HepG2 (cell line): ENCODE measurements around the gene WNT10A.

Experiments
- BCL3 ChIP-seq: sonication (generic); formaldehyde crosslinking; IDR thresholded peaks from 2 replicates; pipeline ENCODE4 v1.5.1; 2020; ENCODE audit warnings: mild to moderate bottlenecking, missing genetic modification reagents, moderate library complexity
- EP300 ChIP-seq, 3 experiments: sonication (generic) in 1 of 3; formaldehyde crosslinking in 1 of 3; IDR thresholded peaks; 2 replicates each; pipeline versions ENCODE4 v1.5.1 to v1.6.1; 2011 to 2020; ENCODE audit warnings: low read depth in 2 of 3, low read length in 2 of 3, borderline replicate concordance in 1 of 3, improper control_type of control experiment in 1 of 3, mild to moderate bottlenecking in 1 of 3, missing genetic modification reagents in 1 of 3, moderate library complexity in 1 of 3
- GABPA ChIP-seq, 2 experiments: IDR thresholded peaks; 2 replicates each; pipeline ENCODE4 v1.6.1; 2011 to 2016; ENCODE audit warnings: low read depth in 2 of 2, low read length in 1 of 2, missing biosample characterization in 1 of 2, missing genetic modification characterization in 1 of 2
- KDM3A ChIP-seq: IDR thresholded peaks from 2 replicates; pipeline ENCODE4 v1.6.1; 2018; ENCODE audit warnings: low read depth, missing compliant biosample characterization
- POLR2A ChIP-seq, 2 experiments: IDR thresholded peaks; 2 replicates each; pipeline ENCODE4 v1.6.1; 2011; ENCODE audit warnings: low read depth in 2 of 2, low read length in 2 of 2, mild to moderate bottlenecking in 1 of 2, moderate library complexity in 1 of 2; ENCODE audit not compliant: insufficient read depth in 1 of 2
- SMC3 ChIP-seq: IDR thresholded peaks from 2 replicates; pipeline ENCODE4 v1.6.1; 2011; ENCODE audit warnings: low read length, improper control_type of control experiment
- THAP7 ChIP-seq: sonication (generic); formaldehyde crosslinking; IDR thresholded peaks from 2 replicates; pipeline ENCODE4 v1.8.1; 2023; ENCODE audit warnings: mild to moderate bottlenecking, missing genetic modification reagents
- ZFP90 ChIP-seq: sonication (generic); formaldehyde crosslinking; IDR thresholded peaks from 2 replicates; pipeline ENCODE4 v1.8.0; 2022; ENCODE audit warnings: missing genetic modification reagents, mild to moderate bottlenecking, inconsistent platforms, borderline replicate concordance
- TF ChIP-seq, protein P1 (sequence below): sonication (generic); formaldehyde crosslinking; IDR thresholded peaks from 2 replicates; pipeline ENCODE4 v1.8.1; 2023; ENCODE audit warnings: mild to moderate bottlenecking, inconsistent platforms, moderate library complexity, missing genetic modification reagents, borderline replicate concordance
- TF ChIP-seq, protein P2 (sequence below): sonication (generic); formaldehyde crosslinking; IDR thresholded peaks from 2 replicates; pipeline ENCODE4 v1.5.0; 2020; ENCODE audit warnings: mild to moderate bottlenecking, missing genetic modification reagents, moderate library complexity

DNA sequence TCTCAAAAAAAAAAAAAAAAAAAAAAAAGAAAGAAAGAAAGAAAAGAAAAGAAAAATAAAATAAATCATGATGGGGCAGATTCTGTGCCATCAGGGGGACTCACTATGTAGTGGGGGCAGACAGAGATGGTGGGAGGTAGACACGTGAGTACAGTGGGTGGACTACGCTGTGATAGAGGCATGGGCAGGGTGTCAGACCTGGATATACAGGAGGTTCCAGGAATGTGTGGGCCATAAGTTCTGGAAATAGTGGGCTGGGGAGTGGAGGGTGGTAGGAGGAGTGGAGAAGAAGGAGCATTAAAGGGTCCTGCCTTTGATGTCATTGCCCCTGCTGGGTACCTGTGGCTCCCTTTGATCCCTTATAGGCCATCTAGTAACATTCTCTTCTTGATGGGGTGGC lies 29.9 kb upstream of the WNT10A start:
- TF ChIP-seq POLR2A (IDR thresholded peaks at IDR 0.05; ENCODE audit: insufficient read depth in 1 of 2, low read depth in 2 of 2, low read length in 2 of 2) (no peak), KDM3A (CRISPR knock-in tag) (no peak), EP300 (IDR thresholded peaks at IDR 0.05; ENCODE audit: low read depth in 2 of 2, low read length in 2 of 2) (no peak), EP300 (CRISPR knock-in tag; IDR thresholded peaks at IDR 0.05; ENCODE audit: borderline replicate concordance) (no peak), GABPA (IDR thresholded peaks at IDR 0.05; ENCODE audit: low read depth, low read length) (no peak), GABPA (CRISPR knock-in tag; IDR thresholded peaks at IDR 0.05; ENCODE audit: low read depth) (no peak), SMC3 (no peak), THAP7 (CRISPR knock-in tag) (no peak), BCL3 (CRISPR knock-in tag) (no peak), ZFP90 (no peak)
- TF ChIP-seq, protein P1, sequence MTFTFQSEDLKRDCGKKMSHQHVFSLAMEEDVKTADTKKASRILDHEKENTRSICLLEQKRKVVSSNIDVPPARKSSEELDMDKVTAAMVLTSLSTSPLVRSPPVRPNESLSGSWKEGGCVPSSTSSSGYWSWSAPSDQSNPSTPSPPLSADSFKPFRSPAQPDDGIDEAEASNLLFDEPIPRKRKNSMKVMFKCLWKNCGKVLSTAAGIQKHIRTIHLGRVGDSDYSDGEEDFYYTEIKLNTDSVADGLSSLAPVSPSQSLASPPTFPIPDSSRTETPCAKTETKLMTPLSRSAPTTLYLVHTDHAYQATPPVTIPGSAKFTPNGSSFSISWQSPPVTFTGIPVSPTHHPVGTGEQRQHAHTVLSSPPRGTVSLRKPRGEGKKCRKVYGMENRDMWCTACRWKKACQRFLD (CRISPR knock-in tag) = no peak
- TF ChIP-seq, protein P2, sequence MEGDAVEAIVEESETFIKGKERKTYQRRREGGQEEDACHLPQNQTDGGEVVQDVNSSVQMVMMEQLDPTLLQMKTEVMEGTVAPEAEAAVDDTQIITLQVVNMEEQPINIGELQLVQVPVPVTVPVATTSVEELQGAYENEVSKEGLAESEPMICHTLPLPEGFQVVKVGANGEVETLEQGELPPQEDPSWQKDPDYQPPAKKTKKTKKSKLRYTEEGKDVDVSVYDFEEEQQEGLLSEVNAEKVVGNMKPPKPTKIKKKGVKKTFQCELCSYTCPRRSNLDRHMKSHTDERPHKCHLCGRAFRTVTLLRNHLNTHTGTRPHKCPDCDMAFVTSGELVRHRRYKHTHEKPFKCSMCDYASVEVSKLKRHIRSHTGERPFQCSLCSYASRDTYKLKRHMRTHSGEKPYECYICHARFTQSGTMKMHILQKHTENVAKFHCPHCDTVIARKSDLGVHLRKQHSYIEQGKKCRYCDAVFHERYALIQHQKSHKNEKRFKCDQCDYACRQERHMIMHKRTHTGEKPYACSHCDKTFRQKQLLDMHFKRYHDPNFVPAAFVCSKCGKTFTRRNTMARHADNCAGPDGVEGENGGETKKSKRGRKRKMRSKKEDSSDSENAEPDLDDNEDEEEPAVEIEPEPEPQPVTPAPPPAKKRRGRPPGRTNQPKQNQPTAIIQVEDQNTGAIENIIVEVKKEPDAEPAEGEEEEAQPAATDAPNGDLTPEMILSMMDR (CRISPR knock-in tag) = no peak
